Mucosa of descending colon (tissue), 3 donors: ENCODE measurements around the gene GRIN3B. TPM values are rescaled to one million over a fixed set of nuclear protein-coding genes. Genes with fewer than 3 reads are reported as not detected.
A peak's percentile ranks its signal among the peaks of the same experiment; 100 is the strongest.

ENCODE experiments used
- ATAC-seq: fragments of 200-7000 bp; cut with Tn5 transposase; one replicate; pipeline ENCODE4 v1.9.1; 2020; ENCODE audit warnings: mild to moderate bottlenecking, moderate library complexity
- DNase-seq, 3 donors: peaks; one replicate each; pipeline ENCODE4 v3.0.0-alpha.2; 2020
- H3K36me3 ChIP-seq: fragments of 200-600 bp; one replicate; pipeline ENCODE4 v1.8.0; 2021; ENCODE audit warnings: low read depth, mild to moderate bottlenecking
- H3K4me1 ChIP-seq: fragments of 200-600 bp; one replicate; pipeline ENCODE4 v1.8.0; 2021; ENCODE audit warnings: low read depth, mild to moderate bottlenecking
- H3K4me3 ChIP-seq: fragments of 200-600 bp; one replicate; pipeline ENCODE4 v1.8.0; 2021; ENCODE audit warnings: mild to moderate bottlenecking
- H3K9me3 ChIP-seq: fragments of 200-600 bp; one replicate; pipeline ENCODE4 v1.8.0; 2021; ENCODE audit warnings: mild to moderate bottlenecking
- CTCF ChIP-seq: fragments of 200-600 bp; IDR thresholded peaks from one replicate; pipeline ENCODE4 v1.8.0; 2022; ENCODE audit warnings: antibody characterized with exemption, mild to moderate bottlenecking
- intact Hi-C, 2 donors: fragments of 100-400 bp; cut with DNase I in 1 of 2; cut with micrococcal nuclease in 1 of 2; formaldehyde crosslinking; loops; one replicate each; pipeline versions ENCODE4 v1.11.0 to v1.11.1; 2022; cut with DNase I, micrococcal nuclease
- total RNA-seq, 3 donors: library from RNA; stranded (reverse); fragmentation: NEBNext Ultra II Directional in 2 of 3; extraction: Animal tissue kit (Norgen Biotek cat#: 25700) in 2 of 3; gene quantifications; one replicate each; pipeline versions ENCODE4 v1.2.1 to v1.2.4, GENCODE V29; 2021 to 2023
- donor health status: DM: no; HTN: no; CAD: no; lungs with moderate emphysema.
- donor health status: DM: no; HTN: no; CAD: no.
- donor health status: DM: no; HTN: yes; CAD: no.

The GRIN3B gene
- total RNA-seq, 3 donors from 2014 or later = not detected

GRCh38 chr19:994516-994915 is 5.7 kb upstream of the GRIN3B start:
- TF ChIP-seq CTCF = no peak
- H3K4me1 ChIP-seq = peaks cover 9% of the 10 kb centered on the region
- no peak for DNase-seq

GRCh38 chr19:995051-995827 is 5.0 kb upstream of the GRIN3B start:
- intact Hi-C loops = no loop called here
- ATAC-seq (no peak), DNase-seq (no peak)
- no peaks in the 10 kb centered on the region for H3K9me3 ChIP-seq
- H3K4me1 ChIP-seq = peaks cover 9% of the 10 kb centered on the region
- no peak overlapping the region for H3K4me3 ChIP-seq
- no peak for TF ChIP-seq CTCF
- no peaks in the 10 kb centered on the region for H3K36me3 ChIP-seq

More at GRCh38 chr19:994516-994915, 5.7 kb upstream of the GRIN3B start:
- Histone ChIP-seq H3K9me3 (no peaks in the 10 kb centered on the region), H3K36me3 (no peaks in the 10 kb centered on the region), H3K4me3 (no peak overlapping the region)
- no peak for ATAC-seq
- intact Hi-C loops = no loop called here

DNA sequence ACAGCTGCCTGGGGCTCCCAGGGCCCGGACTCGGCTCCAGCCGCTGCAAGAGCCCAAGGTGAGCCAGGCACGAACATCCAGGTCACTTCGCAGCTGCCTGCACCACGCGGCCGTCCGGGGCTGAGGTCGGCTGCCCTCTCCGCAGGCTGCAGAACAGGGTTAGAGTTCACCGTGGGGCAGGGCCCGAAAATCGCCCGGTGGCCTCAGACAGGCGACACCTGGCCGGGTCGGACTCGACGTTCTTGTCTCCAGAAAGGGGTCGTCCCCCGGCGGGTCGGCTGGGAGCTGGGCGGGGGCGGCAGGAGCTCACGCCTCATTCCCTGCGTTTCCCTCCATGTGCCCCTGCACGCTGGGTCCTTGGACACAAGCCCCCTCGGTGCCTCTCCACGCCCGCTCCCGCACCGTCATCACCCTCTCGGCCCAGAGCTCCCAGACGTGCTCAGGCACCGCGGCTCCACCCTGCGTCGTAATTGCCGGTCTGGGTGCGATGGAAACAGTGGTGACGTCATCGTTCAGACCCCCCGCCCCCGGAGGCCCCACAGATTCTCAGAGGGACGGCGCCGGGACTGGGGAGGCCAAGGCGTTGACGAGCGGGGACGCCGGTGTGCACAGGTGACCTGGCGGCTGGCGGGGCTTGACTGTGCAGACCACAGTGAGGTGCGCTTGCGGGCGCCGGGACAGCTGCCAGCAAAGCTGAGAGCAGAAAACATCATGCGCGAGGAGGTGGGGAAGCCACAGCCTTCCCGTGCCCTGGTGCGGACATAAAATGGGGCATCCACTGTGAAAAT is 4.0 kb upstream of the GRIN3B start:
- Histone ChIP-seq H3K9me3 (no peaks in the 10 kb centered on the region), H3K4me3 (no peak overlapping the region), H3K4me1 (peaks cover 15% of the 10 kb centered on the region), H3K36me3 (no peaks in the 10 kb centered on the region)
- ATAC-seq (peak; percentile 25), DNase-seq (peak in 2 of 3 donors; percentile 53 to 72)
- intact Hi-C loops = no loop called here
- no peak for TF ChIP-seq CTCF

DNA sequence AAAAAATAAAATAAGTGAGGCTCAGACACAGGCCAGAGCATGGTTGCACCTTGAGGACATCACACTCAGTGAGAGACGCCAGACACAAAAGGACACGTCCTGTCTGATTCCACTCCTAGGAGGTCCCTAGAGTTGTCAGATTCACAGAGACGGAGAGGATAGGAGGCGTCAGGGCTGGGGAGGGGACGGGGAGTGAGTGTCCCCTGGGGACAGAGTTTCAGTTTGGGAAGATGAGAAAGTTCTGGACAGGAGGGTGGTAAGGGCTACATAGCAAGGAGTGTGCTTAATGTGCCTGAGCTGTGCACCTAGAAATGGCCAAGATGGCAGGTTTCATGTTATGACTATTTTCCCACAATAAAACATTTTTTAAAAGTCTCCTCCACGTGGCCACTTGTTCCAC is 2.2 kb upstream of the GRIN3B start:
- ATAC-seq (no peak), DNase-seq (no peak)
- H3K9me3 ChIP-seq = no peaks in the 10 kb centered on the region
- no peaks in the 10 kb centered on the region for H3K36me3 ChIP-seq
- peaks cover 15% of the 10 kb centered on the region for H3K4me1 ChIP-seq
- no peak for TF ChIP-seq CTCF
- intact Hi-C loops = no loop called here
- no peak overlapping the region for H3K4me3 ChIP-seq

GRCh38 chr19:999379-999719 is 870 bp upstream of the GRIN3B start:
- no peak overlapping the region for H3K4me3 ChIP-seq
- intact Hi-C loops = no loop called here
- ATAC-seq = no peak
- no peak for DNase-seq
- TF ChIP-seq CTCF = no peak
- peaks cover 15% of the 10 kb centered on the region for H3K4me1 ChIP-seq
- H3K9me3 ChIP-seq = no peaks in the 10 kb centered on the region
- H3K36me3 ChIP-seq = no peaks in the 10 kb centered on the region
